Endothelial cell of umbilical vein (primary cell): Measurements from ENCODE around the gene CUL9. TPM values are rescaled to one million over a fixed set of nuclear protein-coding genes. Genes with fewer than 3 reads are reported as not detected.

Source experiments
- Bru-seq: library from RNA; stranded (reverse); fragments of 400-500 nt; gene quantifications from one replicate; lab custom pipeline; 2021; lab: Mats Ljungman, UMichigan
- BruChase-seq, 2 experiments: library from RNA; stranded (reverse); fragments of 400-500 nt; gene quantifications; one replicate each; lab custom pipeline; 2021; lab: Mats Ljungman, UMichigan
- BruUV-seq: library from RNA; stranded (reverse); fragments of 400-500 nt; replicated peaks from 2 replicates; lab custom pipeline; 2021; lab: Mats Ljungman, UMichigan
- CTCF ChIA-PET: fragments of 300-600, 350-600 bp; sonication (Branson Sonifier 250); formaldehyde crosslinking; loops from one replicate; lab custom pipeline; 2021; ENCODE audit warnings: antibody characterized with exemption, inconsistent platforms; lab: Charles Lee
- POLR2A ChIA-PET: fragments of 300-600, 350-600 bp; sonication (Branson Sonifier 250); formaldehyde crosslinking; loops from one replicate; lab custom pipeline; 2021; ENCODE audit warnings: antibody characterized with exemption, inconsistent platforms; lab: Charles Lee
- DNase-seq: peaks from one replicate; pipeline ENCODE4 v3.0.0-alpha.2; 2011; ENCODE audit warnings: low read depth, low spot score
- FAIRE-seq: peaks from 2 replicates; lab custom pipeline; 2011; peaks lifted over from hg19 to GRCh38; lab: Jason Lieb, UNC
- H2AFZ ChIP-seq: 2 replicates; pipeline ENCODE4 v1.6.0; 2012; ENCODE audit warnings: low read depth, low read length, control low read depth, inconsistent platforms
- H3K27ac ChIP-seq: 2 replicates; pipeline ENCODE4 v1.5.1; 2011; ENCODE audit warnings: low read depth, mild to moderate bottlenecking, control low read depth, low read length, moderate library complexity; ENCODE audit not compliant: insufficient read depth
- H3K27me3 ChIP-seq, 2 experiments: 2 replicates each; pipeline versions ENCODE4 v1.6.0 to v1.6.1; 2011; ENCODE audit warnings: low read length in 2 of 2, mixed read lengths in 1 of 2; ENCODE audit not compliant: control insufficient read depth in 2 of 2, insufficient read depth in 2 of 2
- H3K36me3 ChIP-seq, 2 experiments: 2 replicates in 1 of 2; 3 replicates in 1 of 2; pipeline ENCODE4 v1.5.1; 2011; ENCODE audit warnings: low read length in 2 of 2, mild to moderate bottlenecking in 1 of 2, moderate library complexity in 1 of 2; ENCODE audit not compliant: control insufficient read depth in 2 of 2, insufficient read depth in 2 of 2; ENCODE audit errors: extremely low read depth in 1 of 2
- H3K4me1 ChIP-seq: 3 replicates; pipeline ENCODE4 v1.5.1; 2011; ENCODE audit warnings: mild to moderate bottlenecking, low read length; ENCODE audit not compliant: control insufficient read depth, insufficient read depth; ENCODE audit errors: extremely low read depth
- H3K4me2 ChIP-seq: 2 replicates; pipeline ENCODE4 v1.6.1; 2011; ENCODE audit warnings: low read length, control low read depth, mixed read lengths; ENCODE audit not compliant: insufficient read depth
- H3K4me3 ChIP-seq, 3 experiments: fragments of 200-600 bp in 1 of 3; sonication (generic), shearing (Covaris generic) in 1 of 3; replicated peaks in 1 of 3; 2 replicates each; pipeline ENCODE4 v1.5.1; 2011 to 2016; ENCODE audit warnings: control low read depth in 3 of 3, low read length in 3 of 3, mild to moderate bottlenecking in 2 of 3, inconsistent platforms in 1 of 3, low read depth in 1 of 3, moderate library complexity in 1 of 3; ENCODE audit not compliant: insufficient read depth in 1 of 3
- H3K79me2 ChIP-seq: 2 replicates; pipeline ENCODE4 v1.6.0; 2012; ENCODE audit warnings: low read length, inconsistent platforms; ENCODE audit not compliant: control insufficient read depth, insufficient read depth
- H3K9ac ChIP-seq: replicated peaks from 2 replicates; pipeline ENCODE3; 2011; ENCODE audit warnings: low read length, control low read depth; ENCODE audit not compliant: insufficient read depth; ENCODE audit errors: extremely low read depth
- H3K9me1 ChIP-seq: replicated peaks from 3 replicates; pipeline ENCODE4 v1.6.0; 2011; ENCODE audit warnings: mild to moderate bottlenecking, low read length; ENCODE audit not compliant: control insufficient read depth, insufficient read depth; ENCODE audit errors: extremely low read depth
- H3K9me3 ChIP-seq: replicated peaks from 2 replicates; pipeline ENCODE4 v1.5.1; 2012; ENCODE audit warnings: low read length, inconsistent platforms; ENCODE audit not compliant: control insufficient read depth, insufficient read depth
- H4K20me1 ChIP-seq: replicated peaks from 2 replicates; pipeline ENCODE3; 2011; ENCODE audit warnings: mild to moderate bottlenecking, low read length; ENCODE audit not compliant: control insufficient read depth, insufficient read depth; ENCODE audit errors: extremely low read depth
- EZH2 ChIP-seq: IDR thresholded peaks from 2 replicates; pipeline ENCODE4 v1.6.1; 2012; ENCODE audit warnings: borderline replicate concordance, low read depth, mild to moderate bottlenecking, moderate library complexity, low read length, inconsistent platforms; ENCODE audit not compliant: severe bottlenecking
- FOS ChIP-seq: IDR thresholded peaks from 2 replicates; pipeline ENCODE4 v1.6.1; 2011; ENCODE audit warnings: mild to moderate bottlenecking, low read length, moderate library complexity, borderline replicate concordance; ENCODE audit not compliant: insufficient read depth
- JUN ChIP-seq: IDR thresholded peaks from 2 replicates; pipeline ENCODE4 v1.6.1; 2011; ENCODE audit warnings: borderline replicate concordance, low read depth; ENCODE audit not compliant: insufficient read length, insufficient read depth
- MYC ChIP-seq: IDR thresholded peaks from one replicate; pipeline ENCODE4 v1.6.1; 2011; ENCODE audit warnings: mild to moderate bottlenecking, low read depth, low read length
- POLR2A ChIP-seq: IDR thresholded peaks from 2 replicates; pipeline ENCODE4 v1.6.1; 2012; ENCODE audit warnings: low read depth, mild to moderate bottlenecking, control low read depth, low read length
- POLR2AphosphoS5 ChIP-seq: IDR thresholded peaks from 2 replicates; pipeline ENCODE4 v1.6.1; 2012; ENCODE audit warnings: low read depth, mild to moderate bottlenecking, control low read depth, low read length, moderate library complexity; ENCODE audit not compliant: insufficient read depth
- dilution Hi-C: fragments of 300-500 bp; cut with MboI; formaldehyde crosslinking; loops from one replicate; pipeline ENCODE4 v1.15.0; 2019; ENCODE audit warnings: low sequenced_read_pairs; ENCODE audit not compliant: extremely low pct_ligation_motif_present
- intact Hi-C: fragments of 100-400 bp; cut with micrococcal nuclease; formaldehyde crosslinking; loops from one replicate; pipeline ENCODE4 v1.10.0; 2022
- long read RNA-seq: library from polyadenylated mRNA; stranded (forward); transcript quantifications from one replicate; pipeline ENCODE4 v2.0.0, GENCODE V29; 2021
- polyA minus RNA-seq, 3 experiments: library from RNA; depleted of rRNA, polyadenylated mRNA; stranded (reverse); fragments of >200 nt; gene quantifications; 1 replicate in 1 of 3; 2 replicates in 2 of 3; pipeline ENCODE4 v1.2.3, GENCODE V29; 2011
- polyA plus RNA-seq, 4 experiments: library from polyadenylated mRNA; depleted of rRNA in 3 of 4; stranded (reverse) in 3 of 4; unstranded in 1 of 4; fragments of >200 nt; gene quantifications; 2 replicates each; pipeline versions ENCODE4 v1.2.1 to v1.2.3, GENCODE V29; 2011 to 2012; ENCODE audit warnings: missing spikeins in 1 of 4
- total RNA-seq: library from RNA; stranded (reverse); gene quantifications from 2 replicates; pipeline ENCODE4 v1.2.3, GENCODE V29; 2021
- TF ChIP-seq, protein P1 (sequence below), 2 donors: IDR thresholded peaks; 1 replicate in 1 of 2; 2 replicates in 1 of 2; pipeline ENCODE4 v1.5.1; 2011; ENCODE audit warnings: low read length in 2 of 2, mild to moderate bottlenecking in 2 of 2, moderate library complexity in 2 of 2, control low read depth in 1 of 2, inconsistent platforms in 1 of 2, low read depth in 1 of 2; ENCODE audit not compliant: insufficient read depth in 1 of 2; ENCODE audit errors: extremely low read depth in 1 of 2

CUL9 gene
- 43.9 and 46.0 TPM in 2 replicates for total RNA-seq
- 36.5 and 38.7 TPM in 2 replicates for polyA plus RNA-seq
- 13.9 and 16.1 TPM in 2 replicates for polyA plus RNA-seq (2011; cell fraction: cytosol; rRNA removed)
- polyA plus RNA-seq (2011; cell fraction: nucleus; rRNA removed): 209 and 248 TPM in 2 replicates
- polyA plus RNA-seq (2012): 15.4 and 24.4 TPM in 2 replicates
- 48.9 and 51.7 TPM in 2 replicates for polyA minus RNA-seq
- 10.0 TPM for polyA minus RNA-seq (2011; cell fraction: cytosol; rRNA and poly(A)+ RNA removed)
- 59.2 and 76.5 TPM in 2 replicates for polyA minus RNA-seq (2011; cell fraction: nucleus; rRNA and poly(A)+ RNA removed)
- percentile 56 among the genes with signal in this experiment for Bru-seq, nascent RNA
- percentile 72 among the genes with signal in this experiment for BruChase-seq, experiment 1, labeled RNA remaining after a 6-hour chase
- percentile 72 among the genes with signal in this experiment for BruChase-seq, experiment 2, labeled RNA remaining after a 2-hour chase
- long read RNA-seq, partial matches to known transcripts: 34 of 48 reads
- long read RNA-seq, other reads (novel, unspliced or antisense): 13 of 48 reads

GRCh38 chr6:43181942-43182860 lies at the start of gene CUL9:
Gene CUL9, plus strand, starts transcription at chr6:43182196. Its CDS starts 2,115 bp downstream, at chr6:43184311.
- Histone ChIP-seq H3K27ac (no peak within 1 kb of the TSS), H3K9me1 (no peaks in the 10 kb centered on the region), H3K4me1 (peaks cover 17% of the 10 kb centered on the region), H3K4me3 (peak within 1 kb of the TSS; percentile 49 to 92 (median 78)), H3K9ac (peak within 1 kb of the TSS; percentile 61), H3K4me2 (peak within 1 kb of the TSS; percentile 67), H3K79me2 (peaks cover 2% of the 10 kb centered on the region), H4K20me1 (no peaks in the 10 kb centered on the region), H3K27me3 (no peaks in the 10 kb centered on the region), H2AFZ (peak within 1 kb of the TSS; percentile 75), H3K36me3 (peaks cover 10 to 32% of the 10 kb centered on the region in 2 experiments), H3K9me3 (no peaks in the 10 kb centered on the region)
- CTCF ChIA-PET: interaction anchor here (1.1 to 1.6 kb wide), 3 partner anchors 12 to 152 kb away, joined by 3 to 10 read pairs (median 8); partner anchors contain the start of gene DNPH1
- BruUV-seq: no TSS peak
- peak; percentile 87 for FAIRE-seq
- POLR2A ChIA-PET: interaction anchor here (0.6 to 0.7 kb wide), 2 partner anchors 152 to 158 kb away, joined by 3 to 7 read pairs; no protein-coding TSS in a partner anchor
- peak; percentile 92 for TF ChIP-seq POLR2A
- TF ChIP-seq JUN: no peak
- TF ChIP-seq, protein P1, sequence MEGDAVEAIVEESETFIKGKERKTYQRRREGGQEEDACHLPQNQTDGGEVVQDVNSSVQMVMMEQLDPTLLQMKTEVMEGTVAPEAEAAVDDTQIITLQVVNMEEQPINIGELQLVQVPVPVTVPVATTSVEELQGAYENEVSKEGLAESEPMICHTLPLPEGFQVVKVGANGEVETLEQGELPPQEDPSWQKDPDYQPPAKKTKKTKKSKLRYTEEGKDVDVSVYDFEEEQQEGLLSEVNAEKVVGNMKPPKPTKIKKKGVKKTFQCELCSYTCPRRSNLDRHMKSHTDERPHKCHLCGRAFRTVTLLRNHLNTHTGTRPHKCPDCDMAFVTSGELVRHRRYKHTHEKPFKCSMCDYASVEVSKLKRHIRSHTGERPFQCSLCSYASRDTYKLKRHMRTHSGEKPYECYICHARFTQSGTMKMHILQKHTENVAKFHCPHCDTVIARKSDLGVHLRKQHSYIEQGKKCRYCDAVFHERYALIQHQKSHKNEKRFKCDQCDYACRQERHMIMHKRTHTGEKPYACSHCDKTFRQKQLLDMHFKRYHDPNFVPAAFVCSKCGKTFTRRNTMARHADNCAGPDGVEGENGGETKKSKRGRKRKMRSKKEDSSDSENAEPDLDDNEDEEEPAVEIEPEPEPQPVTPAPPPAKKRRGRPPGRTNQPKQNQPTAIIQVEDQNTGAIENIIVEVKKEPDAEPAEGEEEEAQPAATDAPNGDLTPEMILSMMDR (IDR thresholded peaks at IDR 0.05; ENCODE audit: extremely low read depth in 1 of 2, insufficient read depth in 1 of 2, low read depth in 1 of 2, low read length in 2 of 2): no peak
- TF ChIP-seq MYC: no peak
- TF ChIP-seq EZH2: no peak
- TF ChIP-seq POLR2AphosphoS5: peak; percentile 95
- TF ChIP-seq FOS: no peak
- peak; percentile 74 for DNase-seq
- intact Hi-C loops: loop anchor here (1.0 kb wide), 1 partner anchor 11 kb away; the partner anchor contains the start of gene SRF
- dilution Hi-C loops: no loop called here
